HepG2 (cell line): ENCODE results near the gene SLC17A9. TPM values are rescaled to one million over a fixed set of nuclear protein-coding genes. Genes with fewer than 3 reads are reported as not detected.

ENCODE experiments used
- CSRNP2 ChIP-seq: sonication (generic); formaldehyde crosslinking; conservative IDR thresholded peaks from 2 replicates; pipeline ENCODE4 v1.8.0; 2022; ENCODE audit warnings: low read depth, missing genetic modification reagents
- KLF11 ChIP-seq: IDR thresholded peaks from 2 replicates; pipeline ENCODE4 v1.6.1; 2016; ENCODE audit warnings: missing compliant biosample characterization
- LCORL ChIP-seq, 2 experiments: fragments of 450-650 bp in 1 of 2; sonication (generic) in 1 of 2; formaldehyde crosslinking in 1 of 2; IDR thresholded peaks; 2 replicates each; pipeline versions ENCODE4 v1.5.0 to v1.6.1; 2017 to 2020; ENCODE audit warnings: antibody characterized with exemption in 1 of 2, missing genetic modification reagents in 1 of 2
- MXI1 ChIP-seq: IDR thresholded peaks from 3 replicates; pipeline ENCODE4 v1.6.1; 2012; ENCODE audit warnings: low read depth, low read length, inconsistent platforms, borderline replicate concordance
- NFKB2 ChIP-seq: sonication (generic); formaldehyde crosslinking; IDR thresholded peaks from 2 replicates; pipeline ENCODE4 v1.4.0; 2020; ENCODE audit warnings: missing genetic modification reagents, borderline replicate concordance
- POGK ChIP-seq: sonication (generic); formaldehyde crosslinking; conservative IDR thresholded peaks from 2 replicates; pipeline ENCODE4 v1.8.0; 2022; ENCODE audit warnings: mild to moderate bottlenecking, moderate library complexity, missing genetic modification reagents
- RNF2 ChIP-seq: fragments of 450-650 bp; conservative IDR thresholded peaks from 2 replicates; pipeline ENCODE4 v1.6.1; 2016; ENCODE audit warnings: low read depth
- SALL2 ChIP-seq: sonication (generic); formaldehyde crosslinking; IDR thresholded peaks from 2 replicates; pipeline ENCODE4 v1.8.1; 2023; ENCODE audit warnings: mild to moderate bottlenecking, missing genetic modification reagents, inconsistent platforms
- SIN3B ChIP-seq: fragments of 150-350 bp; IDR thresholded peaks from 2 replicates; pipeline ENCODE4 v1.6.1; 2014; ENCODE audit warnings: low read length
- SMAD9 ChIP-seq: sonication (generic); formaldehyde crosslinking; IDR thresholded peaks from 2 replicates; pipeline ENCODE4 v1.5.1; 2020; ENCODE audit warnings: mild to moderate bottlenecking, missing genetic modification reagents
- SNAPC5 ChIP-seq: sonication (generic); formaldehyde crosslinking; IDR thresholded peaks from 2 replicates; pipeline ENCODE4 v1.8.1; 2023; ENCODE audit warnings: mild to moderate bottlenecking, missing genetic modification reagents, borderline replicate concordance
- ZBTB2 ChIP-seq: sonication (generic); formaldehyde crosslinking; IDR thresholded peaks from 2 replicates; pipeline ENCODE4 v1.8.0; 2022; ENCODE audit warnings: low read depth, missing genetic modification reagents
- ZBTB38 ChIP-seq: sonication (generic); formaldehyde crosslinking; IDR thresholded peaks from 2 replicates; pipeline ENCODE4 v1.5.1; 2020; ENCODE audit warnings: mild to moderate bottlenecking, missing genetic modification reagents
- ZNF280D ChIP-seq: sonication (generic); formaldehyde crosslinking; IDR thresholded peaks from 2 replicates; pipeline ENCODE4 v1.5.1; 2020; ENCODE audit warnings: mild to moderate bottlenecking, missing genetic modification reagents
- ZNF383 ChIP-seq: sonication (generic); formaldehyde crosslinking; IDR thresholded peaks from 2 replicates; pipeline ENCODE4 v1.4.0; 2020; ENCODE audit warnings: missing genetic modification reagents, mild to moderate bottlenecking, borderline replicate concordance
- ZNF546 ChIP-seq: sonication (generic); formaldehyde crosslinking; conservative IDR thresholded peaks from 2 replicates; pipeline ENCODE4 v1.8.1; 2023; ENCODE audit warnings: mild to moderate bottlenecking, missing genetic modification reagents
- ZNF770 ChIP-seq: sonication (generic); formaldehyde crosslinking; IDR thresholded peaks from 2 replicates; pipeline ENCODE4 v1.5.0; 2020; ENCODE audit warnings: mild to moderate bottlenecking, missing genetic modification reagents
- polyA plus RNA-seq, 8 experiments: library from polyadenylated mRNA; depleted of rRNA in 3 of 8; stranded (reverse) in 7 of 8; unstranded in 1 of 8; fragments of >200 nt; fragmentation: Illumina TruSeq in 4 of 8; extraction: Trizol in 4 of 8; gene quantifications; 2 replicates each; pipeline versions ENCODE4 v1.2.1 to v1.2.3, GENCODE V29; 2011 to 2016; ENCODE audit warnings: low read depth in 4 of 8, missing spikeins in 1 of 8, mixed read lengths in 1 of 8; ENCODE audit not compliant: insufficient read depth in 1 of 8
- total RNA-seq, 5 experiments: library from RNA; depleted of rRNA; stranded (reverse); fragments of >200 nt; fragmentation: Illumina TruSeq; extraction: Trizol; gene quantifications; 2 replicates each; pipeline ENCODE4 v1.2.3, GENCODE V29; 2016; ENCODE audit warnings: low read depth in 1 of 5

SLC17A9 gene
- total and polyA plus RNA-seq, 2 of the 13 experiments (the other 11 are each of a cell fraction or from before 2014, with no cell fraction given) = 110 to 191 TPM

GRCh38 chr20:62907384-62908317 lies 44.9 kb upstream of the SLC17A9 start (continued):
- TF ChIP-seq ZBTB38 (peak; percentile 86; the same call in 1 of the 2 replicates), ZNF770 (CRISPR knock-in tag) (0 out of 2 replicates have a peak, but pooled peaks have one; percentile 21), MXI1 (no peak), CSRNP2 (CRISPR knock-in tag) (no peak), SIN3B (no peak), ZNF383 (no peak), SNAPC5 (CRISPR knock-in tag) (no peak), SMAD9 (no peak), NFKB2 (no peak), ZBTB2 (CRISPR knock-in tag) (no peak), ZNF546 (CRISPR knock-in tag) (no peak), SALL2 (no peak), LCORL (IDR thresholded peaks at IDR 0.05) (no peak), LCORL (CRISPR knock-in tag; IDR thresholded peaks at IDR 0.05) (0 out of 2 replicates have a peak, but pooled peaks have one; percentile 20), POGK (CRISPR knock-in tag) (no peak), ZNF280D (CRISPR knock-in tag) (no peak), KLF11 (CRISPR knock-in tag) (0 out of 2 replicates have a peak, but pooled peaks have one; percentile 41), RNF2 (no peak)
